ENCODE data around the gene ABLIM1. TPM values are rescaled to one million over a fixed set of nuclear protein-coding genes. Genes with fewer than 3 reads are reported as not detected.

ABLIM1 gene
- total and polyA plus RNA-seq, 2 experiments from 2014 or later = 21.9 to 45.1 TPM

- DNase-seq (ENCODE audit: low spot score) = no peak
- Histone ChIP-seq H3K79me2 (replicated peaks; ENCODE audit: insufficient read depth) (no peaks in the 10 kb centered on the region), H3K4me3 (no peak overlapping the region), H4K20me1 (replicated peaks; ENCODE audit: insufficient read depth) (no peaks in the 10 kb centered on the region), H3K36me3 (ENCODE audit: insufficient read depth) (no peaks in the 10 kb centered on the region), H3K9me2 (ENCODE audit: insufficient read depth) (no peaks in the 10 kb centered on the region; the same call in 1 of the 2 replicates), H2AFZ (no peak overlapping the region), H3K27ac (ENCODE audit: low read depth) (no peak overlapping the region), H3K4me2 (no peak overlapping the region), H3K4me1 (ENCODE audit: insufficient read depth) (peaks cover 2% of the 10 kb centered on the region; the same call in 1 of the 2 replicates), H3K27me3 (ENCODE audit: insufficient read depth) (no peaks in the 10 kb centered on the region), H3F3A (replicated peaks; ENCODE audit: low read depth) (no peaks in the 10 kb centered on the region)
- ATAC-seq = no peak
- Mint-ChIP-seq H3K27ac (no peak overlapping the region), H3K4me3 (no peak overlapping the region), H3K4me1 (peaks cover 14% of the 10 kb centered on the region), H3K36me3 (ENCODE audit: low read depth) (no peaks in the 10 kb centered on the region), H3K9me3 (no peaks in the 10 kb centered on the region), H3K27me3 (ENCODE audit: insufficient read depth, low read depth, poor library complexity) (peaks cover 2% of the 10 kb centered on the region)
- no peak for TF ChIP-seq STAT1 (IDR thresholded peaks at IDR 0.05; ENCODE audit: unreplicated experiment)
- no peak for TF ChIP-seq CREB1 (CRISPR knock-in tag; IDR thresholded peaks at IDR 0.05; ENCODE audit: low read depth)
- no peak for TF ChIP-seq NANOG (IDR thresholded peaks at IDR 0.05; ENCODE audit: borderline replicate concordance)
- TF ChIP-seq EZH2phosphoT487 (IDR thresholded peaks at IDR 0.05; ENCODE audit: unreplicated experiment) = no peak
- no peak for TF ChIP-seq ZNF462 (CRISPR knock-in tag; IDR thresholded peaks at IDR 0.05)
- TF ChIP-seq ZNF114 (CRISPR knock-in tag; IDR thresholded peaks at IDR 0.05) = no peak
Measured at GRCh38 chr10:114607358-114607998, 50.6 kb downstream of the ABLIM1 start.
